ENCODE data around the gene ZNF446. TPM values are rescaled to one million over a fixed set of nuclear protein-coding genes. Genes with fewer than 3 reads are reported as not detected.

ZNF446 gene
- total and polyA plus RNA-seq, 9 of the 15 experiments (the other 6 are each of a cell fraction or from before 2014, with no cell fraction given) = 0.07 to 4.8 (median 1.2) TPM

GRCh38 chr19:58519355-58520256 is 43.5 kb downstream of the ZNF446 start, which contains the start of gene ZBTB45 (continued):
- TF ChIP-seq ZBTB5 (IDR thresholded peaks at IDR 0.05) = no peak
- TF ChIP-seq ZNF165 (CRISPR knock-in tag; IDR thresholded peaks at IDR 0.05; ENCODE audit: borderline replicate concordance) = no peak
- no peak for TF ChIP-seq CCAR2 (IDR thresholded peaks at IDR 0.05; ENCODE audit: low read depth, low read length)
- peak; percentile 87 for TF ChIP-seq MBD2 (IDR thresholded peaks at IDR 0.05; ENCODE audit: borderline replicate concordance, low read depth)
- TF ChIP-seq ZNF717 (CRISPR knock-in tag; IDR thresholded peaks at IDR 0.05) = no peak
- TF ChIP-seq TCF7 (IDR thresholded peaks at IDR 0.05; ENCODE audit: borderline replicate concordance) = peak; percentile 87; the same call in 1 of the 2 replicates
- peak; percentile 24; the same call in 1 of the 2 replicates for TF ChIP-seq ZNF407 (IDR thresholded peaks at IDR 0.05; ENCODE audit: low read depth)
- TF ChIP-seq NR4A1 (CRISPR knock-in tag; IDR thresholded peaks at IDR 0.05) = peak; percentile 49; the same call in 1 of the 2 replicates
- peak; percentile 54; the same call in 1 of the 2 replicates for TF ChIP-seq NR4A1 (tag; IDR thresholded peaks at IDR 0.05)
- TF ChIP-seq NFYB (IDR thresholded peaks at IDR 0.05; ENCODE audit: extremely low read depth, insufficient read length) = no peak
- peak; percentile 18 to 40 for TF ChIP-seq E2F6 (IDR thresholded peaks at IDR 0.05; ENCODE audit: borderline replicate concordance in 1 of 2, extremely low read depth in 1 of 2, insufficient read depth in 1 of 2, insufficient read length in 1 of 2, low read depth in 1 of 2, low read length in 1 of 2, poor library complexity in 1 of 2, severe bottlenecking in 1 of 2)
- peak; percentile 98 for TF ChIP-seq ZNF511 (CRISPR knock-in tag; IDR thresholded peaks at IDR 0.05)
- no peak for TF ChIP-seq TFAM (CRISPR knock-in tag; conservative IDR thresholded peaks at IDR 0.05)
- TF ChIP-seq ZNF134 (CRISPR knock-in tag; conservative IDR thresholded peaks at IDR 0.05) = 0 out of 2 replicates have a peak, but pooled peaks have one; percentile 57
- TF ChIP-seq KHSRP (IDR thresholded peaks at IDR 0.05) = no peak
